WTC11 (cell line): ENCODE data around the gene VGF. TPM values are rescaled to one million over a fixed set of nuclear protein-coding genes. Genes with fewer than 3 reads are reported as not detected.

ENCODE experiments used
- ATAC-seq: fragments of 200-7000 bp; cut with Tn5 transposase; 2 replicates; pipeline ENCODE4 v1.10.0; 2021; ENCODE audit warnings: mild to moderate bottlenecking, moderate library complexity
- CTCF ChIA-PET: fragments of 300-600 bp; sonication (Branson Sonifier 250); formaldehyde crosslinking; loops from one replicate; lab custom pipeline; 2021; ENCODE audit warnings: antibody characterized with exemption; lab: Charles Lee
- POLR2A ChIA-PET: fragments of 350-600 bp; sonication (Branson Sonifier 250); formaldehyde crosslinking; loops from one replicate; lab custom pipeline; 2021; ENCODE audit warnings: antibody characterized with exemption; lab: Charles Lee
- DNase-seq: peaks from one replicate; pipeline ENCODE4 v3.0.0; 2021; ENCODE audit warnings: low spot score
- H3K27ac Mint-ChIP-seq: 2 replicates; pipeline ENCODE4 v1.8.0; 2021; ENCODE audit warnings: mixed read lengths
- H3K27me3 Mint-ChIP-seq: 2 replicates; pipeline ENCODE4 v1.8.0; 2021; ENCODE audit warnings: low read depth, mild to moderate bottlenecking, moderate library complexity, mixed read lengths
- H3K36me3 Mint-ChIP-seq: 2 replicates; pipeline ENCODE4 v1.8.0; 2021; ENCODE audit warnings: mixed read lengths
- H3K4me1 Mint-ChIP-seq: 2 replicates; pipeline ENCODE4 v1.8.0; 2022; ENCODE audit warnings: mixed read lengths
- H3K4me3 Mint-ChIP-seq: 2 replicates; pipeline ENCODE4 v1.8.0; 2021; ENCODE audit warnings: mild to moderate bottlenecking, moderate library complexity, mixed read lengths
- H3K9me3 Mint-ChIP-seq: 2 replicates; pipeline ENCODE4 v1.8.0; 2021; ENCODE audit warnings: mixed read lengths
- FOXK1 ChIP-seq: sonication (generic); formaldehyde crosslinking; IDR thresholded peaks from 2 replicates; pipeline ENCODE4 v1.8.0; 2022; ENCODE audit warnings: mild to moderate bottlenecking, moderate library complexity, missing genetic modification reagents
- MAX ChIP-seq: sonication (generic); formaldehyde crosslinking; IDR thresholded peaks from 2 replicates; pipeline ENCODE4 v1.8.0; 2022; ENCODE audit warnings: mild to moderate bottlenecking, missing genetic modification reagents
- PRRX2 ChIP-seq: fragments of 250-450 bp; sonication (Bioruptor Pico); IDR thresholded peaks from 2 replicates; pipeline ENCODE4 v1.8.0; 2021; ENCODE audit warnings: mild to moderate bottlenecking
- SMAD3 ChIP-seq: sonication (generic); formaldehyde crosslinking; IDR thresholded peaks from 2 replicates; pipeline ENCODE4 v1.8.0; 2022; ENCODE audit warnings: missing genetic modification reagents, mild to moderate bottlenecking, borderline replicate concordance
- SP1 ChIP-seq: sonication (generic); formaldehyde crosslinking; conservative IDR thresholded peaks from 2 replicates; pipeline ENCODE4 v1.8.1; 2022; ENCODE audit warnings: missing genetic modification reagents
- TEAD1 ChIP-seq: sonication (generic); formaldehyde crosslinking; IDR thresholded peaks from 2 replicates; pipeline ENCODE4 v1.8.0; 2022; ENCODE audit warnings: mild to moderate bottlenecking, missing genetic modification reagents
- ZBTB21 ChIP-seq: sonication (generic); formaldehyde crosslinking; IDR thresholded peaks from 2 replicates; pipeline ENCODE4 v1.8.1; 2023; ENCODE audit warnings: mild to moderate bottlenecking, missing genetic modification reagents, borderline replicate concordance
- ZNF121 ChIP-seq: sonication (generic); formaldehyde crosslinking; IDR thresholded peaks from 2 replicates; pipeline ENCODE4 v1.8.0; 2023; ENCODE audit warnings: missing genetic modification reagents
- ZNF423 ChIP-seq: fragments of 250-450 bp; sonication (Bioruptor Pico); IDR thresholded peaks from 2 replicates; pipeline ENCODE4 v2.1.2; 2022; ENCODE audit warnings: mild to moderate bottlenecking, moderate library complexity
- total RNA-seq: library from RNA; stranded (reverse); gene quantifications from 3 replicates; pipeline ENCODE4 v1.2.3, GENCODE V29; 2021
- TF ChIP-seq, protein P1 (sequence below): sonication (generic); formaldehyde crosslinking; IDR thresholded peaks from 2 replicates; pipeline ENCODE4 v1.8.1; 2023; ENCODE audit warnings: mild to moderate bottlenecking, missing genetic modification reagents, moderate library complexity
- TF ChIP-seq, protein P2 (sequence below): sonication (generic); formaldehyde crosslinking; IDR thresholded peaks from 2 replicates; pipeline ENCODE4 v1.8.1; 2022; ENCODE audit warnings: low read depth, missing genetic modification reagents, borderline replicate concordance
- TF ChIP-seq, protein P3 (sequence below): sonication (generic); formaldehyde crosslinking; IDR thresholded peaks from 2 replicates; pipeline ENCODE4 v1.8.1; 2022; ENCODE audit warnings: low read depth, mild to moderate bottlenecking, moderate library complexity, missing genetic modification reagents, borderline replicate concordance
- TF ChIP-seq, protein P4 (sequence below): sonication (generic); formaldehyde crosslinking; IDR thresholded peaks from 2 replicates; pipeline ENCODE4 v1.8.1; 2023; ENCODE audit warnings: mild to moderate bottlenecking, missing genetic modification reagents
- TF ChIP-seq, protein P5 (sequence below): sonication (generic); formaldehyde crosslinking; IDR thresholded peaks from 2 replicates; pipeline ENCODE4 v1.8.0; 2023; ENCODE audit warnings: missing genetic modification reagents
- TF ChIP-seq, protein P6 (sequence below): sonication (generic); formaldehyde crosslinking; IDR thresholded peaks from 2 replicates; pipeline ENCODE4 v1.8.0; 2022; ENCODE audit warnings: missing genetic modification reagents

Gene VGF
- total RNA-seq, 1 experiment from 2014 or later, result 5.2 TPM

- TF ChIP-seq, protein P1, sequence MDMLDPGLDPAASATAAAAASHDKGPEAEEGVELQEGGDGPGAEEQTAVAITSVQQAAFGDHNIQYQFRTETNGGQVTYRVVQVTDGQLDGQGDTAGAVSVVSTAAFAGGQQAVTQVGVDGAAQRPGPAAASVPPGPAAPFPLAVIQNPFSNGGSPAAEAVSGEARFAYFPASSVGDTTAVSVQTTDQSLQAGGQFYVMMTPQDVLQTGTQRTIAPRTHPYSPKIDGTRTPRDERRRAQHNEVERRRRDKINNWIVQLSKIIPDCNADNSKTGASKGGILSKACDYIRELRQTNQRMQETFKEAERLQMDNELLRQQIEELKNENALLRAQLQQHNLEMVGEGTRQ (CRISPR knock-in tag), result no peak
- TF ChIP-seq, protein P2, sequence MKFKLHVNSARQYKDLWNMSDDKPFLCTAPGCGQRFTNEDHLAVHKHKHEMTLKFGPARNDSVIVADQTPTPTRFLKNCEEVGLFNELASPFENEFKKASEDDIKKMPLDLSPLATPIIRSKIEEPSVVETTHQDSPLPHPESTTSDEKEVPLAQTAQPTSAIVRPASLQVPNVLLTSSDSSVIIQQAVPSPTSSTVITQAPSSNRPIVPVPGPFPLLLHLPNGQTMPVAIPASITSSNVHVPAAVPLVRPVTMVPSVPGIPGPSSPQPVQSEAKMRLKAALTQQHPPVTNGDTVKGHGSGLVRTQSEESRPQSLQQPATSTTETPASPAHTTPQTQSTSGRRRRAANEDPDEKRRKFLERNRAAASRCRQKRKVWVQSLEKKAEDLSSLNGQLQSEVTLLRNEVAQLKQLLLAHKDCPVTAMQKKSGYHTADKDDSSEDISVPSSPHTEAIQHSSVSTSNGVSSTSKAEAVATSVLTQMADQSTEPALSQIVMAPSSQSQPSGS, result no peak
- TF ChIP-seq TEAD1 (CRISPR knock-in tag) (no peak), FOXK1 (CRISPR knock-in tag) (no peak)
Measured at GRCh38 chr7:101185258-101185839, 20.0 kb upstream of the VGF start (continued).

DNA sequence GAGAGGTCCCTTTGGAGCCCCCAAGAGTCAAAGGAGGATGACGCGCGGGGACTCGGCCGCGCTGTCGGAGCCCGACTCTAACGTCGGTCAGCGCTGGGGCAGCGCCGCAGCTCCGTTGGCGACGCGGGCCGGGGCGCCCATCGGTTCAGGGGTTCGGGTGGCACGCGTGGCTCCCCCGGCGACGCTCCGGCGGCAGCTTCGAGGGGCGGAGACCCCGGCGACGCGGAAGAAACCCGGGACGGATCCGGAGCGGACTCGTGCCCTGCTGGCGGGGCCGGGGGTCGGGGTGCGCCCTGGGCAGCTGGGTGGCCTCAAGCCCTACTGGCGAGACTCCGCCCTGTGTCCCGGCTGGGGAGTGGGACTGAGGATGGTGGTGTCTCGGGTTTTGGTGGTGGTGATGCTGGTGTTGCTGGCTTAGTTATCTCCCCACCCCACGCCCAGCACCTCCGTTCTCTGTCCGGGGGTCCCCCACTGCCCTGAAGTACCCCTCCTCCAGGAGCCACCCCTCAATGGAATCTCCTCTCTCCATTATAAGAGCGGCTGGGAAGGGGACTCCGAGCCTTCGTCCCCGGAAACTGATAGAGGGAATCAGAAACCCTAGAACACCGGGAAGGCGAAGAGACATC, 14.9 kb upstream of the VGF start, which contains the start of gene NAT16:
Gene NAT16, minus strand, starts transcription at position 164 of the 626 bp plus-strand sequence. CDS start 5,486 bp downstream, outside the sequence.
- POLR2A ChIA-PET, result no interaction called here

More for the DNA sequence above, 14.9 kb upstream of the VGF start, which contains the start of gene NAT16:
- CTCF ChIA-PET, result interaction anchor here (0.6 to 3.1 kb wide), 5 partner anchors 12 to 103 kb away, joined by 3 to 31 read pairs (median 3); partner anchors contain the start of gene VGF
- Mint-ChIP-seq H3K4me1 (peaks cover 14% of the 10 kb centered on the region), H3K36me3 (no peaks in the 10 kb centered on the region), H3K27ac (no peak within 1 kb of the TSS; the same call in 1 of the 2 replicates), H3K9me3 (no peaks in the 10 kb centered on the region), H3K4me3 (peak within 1 kb of the TSS; percentile 73), H3K27me3 (peaks cover 75% of the 10 kb centered on the region)
- ATAC-seq, result peak; percentile 8; the same call in 1 of the 2 replicates
- TF ChIP-seq PRRX2 (CRISPR knock-in tag) (no peak), SMAD3 (CRISPR knock-in tag) (0 out of 2 replicates have a peak, but pooled peaks have one; percentile 35), ZNF423 (CRISPR knock-in tag) (0 out of 2 replicates have a peak, but pooled peaks have one; percentile 30), ZBTB21 (CRISPR knock-in tag) (peak; percentile 48; the same call in 1 of the 2 replicates), SP1 (CRISPR knock-in tag) (0 out of 2 replicates have a peak, but pooled peaks have one; percentile 47), ZNF121 (CRISPR knock-in tag) (0 out of 2 replicates have a peak, but pooled peaks have one; percentile 32), MAX (CRISPR knock-in tag) (peak; percentile 86)
- TF ChIP-seq, protein P3, sequence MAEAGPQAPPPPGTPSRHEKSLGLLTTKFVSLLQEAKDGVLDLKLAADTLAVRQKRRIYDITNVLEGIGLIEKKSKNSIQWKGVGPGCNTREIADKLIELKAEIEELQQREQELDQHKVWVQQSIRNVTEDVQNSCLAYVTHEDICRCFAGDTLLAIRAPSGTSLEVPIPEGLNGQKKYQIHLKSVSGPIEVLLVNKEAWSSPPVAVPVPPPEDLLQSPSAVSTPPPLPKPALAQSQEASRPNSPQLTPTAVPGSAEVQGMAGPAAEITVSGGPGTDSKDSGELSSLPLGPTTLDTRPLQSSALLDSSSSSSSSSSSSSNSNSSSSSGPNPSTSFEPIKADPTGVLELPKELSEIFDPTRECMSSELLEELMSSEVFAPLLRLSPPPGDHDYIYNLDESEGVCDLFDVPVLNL (CRISPR knock-in tag), result no peak
- TF ChIP-seq, protein P4, sequence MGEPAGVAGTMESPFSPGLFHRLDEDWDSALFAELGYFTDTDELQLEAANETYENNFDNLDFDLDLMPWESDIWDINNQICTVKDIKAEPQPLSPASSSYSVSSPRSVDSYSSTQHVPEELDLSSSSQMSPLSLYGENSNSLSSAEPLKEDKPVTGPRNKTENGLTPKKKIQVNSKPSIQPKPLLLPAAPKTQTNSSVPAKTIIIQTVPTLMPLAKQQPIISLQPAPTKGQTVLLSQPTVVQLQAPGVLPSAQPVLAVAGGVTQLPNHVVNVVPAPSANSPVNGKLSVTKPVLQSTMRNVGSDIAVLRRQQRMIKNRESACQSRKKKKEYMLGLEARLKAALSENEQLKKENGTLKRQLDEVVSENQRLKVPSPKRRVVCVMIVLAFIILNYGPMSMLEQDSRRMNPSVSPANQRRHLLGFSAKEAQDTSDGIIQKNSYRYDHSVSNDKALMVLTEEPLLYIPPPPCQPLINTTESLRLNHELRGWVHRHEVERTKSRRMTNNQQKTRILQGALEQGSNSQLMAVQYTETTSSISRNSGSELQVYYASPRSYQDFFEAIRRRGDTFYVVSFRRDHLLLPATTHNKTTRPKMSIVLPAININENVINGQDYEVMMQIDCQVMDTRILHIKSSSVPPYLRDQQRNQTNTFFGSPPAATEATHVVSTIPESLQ, result no peak
- TF ChIP-seq, protein P5, sequence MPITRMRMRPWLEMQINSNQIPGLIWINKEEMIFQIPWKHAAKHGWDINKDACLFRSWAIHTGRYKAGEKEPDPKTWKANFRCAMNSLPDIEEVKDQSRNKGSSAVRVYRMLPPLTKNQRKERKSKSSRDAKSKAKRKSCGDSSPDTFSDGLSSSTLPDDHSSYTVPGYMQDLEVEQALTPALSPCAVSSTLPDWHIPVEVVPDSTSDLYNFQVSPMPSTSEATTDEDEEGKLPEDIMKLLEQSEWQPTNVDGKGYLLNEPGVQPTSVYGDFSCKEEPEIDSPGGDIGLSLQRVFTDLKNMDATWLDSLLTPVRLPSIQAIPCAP (CRISPR knock-in tag), result peak; percentile 49; the same call in 1 of the 2 replicates
- TF ChIP-seq, protein P6, sequence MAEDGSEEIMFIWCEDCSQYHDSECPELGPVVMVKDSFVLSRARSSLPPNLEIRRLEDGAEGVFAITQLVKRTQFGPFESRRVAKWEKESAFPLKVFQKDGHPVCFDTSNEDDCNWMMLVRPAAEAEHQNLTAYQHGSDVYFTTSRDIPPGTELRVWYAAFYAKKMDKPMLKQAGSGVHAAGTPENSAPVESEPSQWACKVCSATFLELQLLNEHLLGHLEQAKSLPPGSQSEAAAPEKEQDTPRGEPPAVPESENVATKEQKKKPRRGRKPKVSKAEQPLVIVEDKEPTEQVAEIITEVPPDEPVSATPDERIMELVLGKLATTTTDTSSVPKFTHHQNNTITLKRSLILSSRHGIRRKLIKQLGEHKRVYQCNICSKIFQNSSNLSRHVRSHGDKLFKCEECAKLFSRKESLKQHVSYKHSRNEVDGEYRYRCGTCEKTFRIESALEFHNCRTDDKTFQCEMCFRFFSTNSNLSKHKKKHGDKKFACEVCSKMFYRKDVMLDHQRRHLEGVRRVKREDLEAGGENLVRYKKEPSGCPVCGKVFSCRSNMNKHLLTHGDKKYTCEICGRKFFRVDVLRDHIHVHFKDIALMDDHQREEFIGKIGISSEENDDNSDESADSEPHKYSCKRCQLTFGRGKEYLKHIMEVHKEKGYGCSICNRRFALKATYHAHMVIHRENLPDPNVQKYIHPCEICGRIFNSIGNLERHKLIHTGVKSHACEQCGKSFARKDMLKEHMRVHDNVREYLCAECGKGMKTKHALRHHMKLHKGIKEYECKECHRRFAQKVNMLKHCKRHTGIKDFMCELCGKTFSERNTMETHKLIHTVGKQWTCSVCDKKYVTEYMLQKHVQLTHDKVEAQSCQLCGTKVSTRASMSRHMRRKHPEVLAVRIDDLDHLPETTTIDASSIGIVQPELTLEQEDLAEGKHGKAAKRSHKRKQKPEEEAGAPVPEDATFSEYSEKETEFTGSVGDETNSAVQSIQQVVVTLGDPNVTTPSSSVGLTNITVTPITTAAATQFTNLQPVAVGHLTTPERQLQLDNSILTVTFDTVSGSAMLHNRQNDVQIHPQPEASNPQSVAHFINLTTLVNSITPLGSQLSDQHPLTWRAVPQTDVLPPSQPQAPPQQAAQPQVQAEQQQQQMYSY (CRISPR knock-in tag), result peak; percentile 99
- TF ChIP-seq, protein P1 (CRISPR knock-in tag), result peak; percentile 27; the same call in 1 of the 2 replicates
- peak; percentile 47 for DNase-seq
